Right lobe of liver (tissue), 6 donors: ENCODE data around the gene ANKRD33. TPM values are rescaled to one million over a fixed set of nuclear protein-coding genes. Genes with fewer than 3 reads are reported as not detected.

ENCODE experiments used
- ATAC-seq, 4 donors: fragments of 200-7000 bp; cut with Tn5 transposase; one replicate each; pipeline ENCODE4 v1.9.1; 2020; ENCODE audit warnings: mild to moderate bottlenecking in 4 of 4, moderate library complexity in 4 of 4
- DNase-seq, 3 donors: peaks; one replicate each; pipeline ENCODE4 v3.0.0-alpha.2; 2020
- H3K27ac ChIP-seq, 3 donors: fragments of 200-600 bp; one replicate each; pipeline ENCODE4 v1.8.0; 2022
- H3K27me3 ChIP-seq, 2 donors: fragments of 200-600 bp; one replicate each; pipeline ENCODE4 v1.8.0; 2022
- H3K36me3 ChIP-seq, 4 donors: fragments of 200-600 bp; sonication (generic) in 1 of 4; one replicate each; pipeline versions ENCODE4 v1.5.1 to v1.8.0; 2017 to 2022; ENCODE audit warnings: control low read depth in 1 of 4
- H3K4me1 ChIP-seq, 4 donors: fragments of 200-600 bp; sonication (generic) in 1 of 4; one replicate each; pipeline versions ENCODE4 v1.5.1 to v1.8.0; 2017 to 2022; ENCODE audit warnings: control low read depth in 1 of 4
- H3K4me3 ChIP-seq, 3 donors: fragments of 200-600 bp; one replicate each; pipeline ENCODE4 v1.8.0; 2022
- H3K9me3 ChIP-seq, 4 donors: fragments of 200-600 bp; sonication (generic) in 1 of 4; one replicate each; pipeline versions ENCODE4 v1.5.1 to v1.8.0; 2017 to 2022; ENCODE audit warnings: control low read depth in 1 of 4
- POLR2A ChIP-seq: fragments of 450-650 bp; IDR thresholded peaks from one replicate; pipeline ENCODE4 v1.6.1; 2017; ENCODE audit warnings: antibody characterized with exemption, mild to moderate bottlenecking
- WGBS: methylation state at CpG from one replicate; pipeline ENCODE4 v1.1.6; 2018; ENCODE audit warnings: low coverage, low lambda C conversion rate; ENCODE audit not compliant: insufficient coverage; ENCODE audit errors: missing lambda C conversion rate; 5-methylcytosine and 5-hydroxymethylcytosine counted together
- intact Hi-C, 2 donors: fragments of 100-400 bp; cut with DNase I; formaldehyde crosslinking; loops; one replicate each; pipeline versions ENCODE4 v1.11.2 to v1.14.1; 2022
- total RNA-seq, 6 experiments: library from RNA; depleted of rRNA in 2 of 6; stranded (reverse); fragments of >200 nt in 2 of 6; fragmentation: NEBNext Ultra II Directional in 3 of 6; extraction: Animal tissue kit (Norgen Biotek cat#: 25700) in 3 of 6; gene quantifications; one replicate each; pipeline versions ENCODE4 v1.1.0 to v1.2.4, GENCODE V29; 2016 to 2023
- TF ChIP-seq, protein P1 (sequence below), 4 donors: fragments of 200-600 bp in 3 of 4; fragments of 450-650 bp in 1 of 4; IDR thresholded peaks; one replicate each; pipeline versions ENCODE4 v1.5.1 to v1.8.0; 2016 to 2022; ENCODE audit warnings: antibody characterized with exemption in 4 of 4, mild to moderate bottlenecking in 2 of 4
- donor health status: DM: no; HTN: yes; CAD: no.
- donor health status: DM: no; HTN: no; CAD: no.
- donor health status: DM: no; HTN: no; CAD: no.
- donor health status: DM: no; HTN: yes; CAD: no.
- donor health status: DM: no; HTN: yes; CAD: no.

Gene ANKRD33
- total RNA-seq, 6 experiments from 2014 or later, result 1.1 to 10.5 (median 2.1) TPM; not detected in 3

DNA sequence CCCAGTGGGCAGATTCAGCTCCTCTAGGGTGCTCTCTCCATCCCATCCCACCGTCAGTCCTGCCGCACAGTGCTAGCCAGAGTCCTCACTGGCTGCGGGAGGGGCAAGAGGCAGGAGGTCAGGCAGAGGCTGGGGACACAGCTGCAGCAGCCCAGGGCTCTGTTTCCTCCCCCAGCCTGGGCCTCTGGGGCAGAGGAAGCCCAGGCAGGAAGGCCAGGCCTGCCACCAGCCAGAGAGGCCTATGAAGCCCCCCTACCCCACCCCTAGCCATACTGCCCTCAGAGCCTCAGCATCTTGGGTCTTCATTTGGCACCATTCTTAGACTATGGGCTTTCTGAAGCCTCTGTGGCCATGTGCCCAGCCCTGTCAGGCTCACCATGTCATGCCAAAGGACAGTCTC is 22.8 kb downstream of the ANKRD33 start:
- ATAC-seq (peak in 3 of 4 donors; percentile 8 to 26 (median 16)), DNase-seq (no peak)
- Histone ChIP-seq H3K9me3 (no peaks in the 10 kb centered on the region), H3K4me1 (peaks cover 0 to 6% (median 0%) of the 10 kb centered on the region in 4 donors), H3K27ac (no peak overlapping the region), H3K4me3 (no peak overlapping the region), H3K27me3 (no peaks in the 10 kb centered on the region), H3K36me3 (no peaks in the 10 kb centered on the region)
- TF ChIP-seq, protein P1, sequence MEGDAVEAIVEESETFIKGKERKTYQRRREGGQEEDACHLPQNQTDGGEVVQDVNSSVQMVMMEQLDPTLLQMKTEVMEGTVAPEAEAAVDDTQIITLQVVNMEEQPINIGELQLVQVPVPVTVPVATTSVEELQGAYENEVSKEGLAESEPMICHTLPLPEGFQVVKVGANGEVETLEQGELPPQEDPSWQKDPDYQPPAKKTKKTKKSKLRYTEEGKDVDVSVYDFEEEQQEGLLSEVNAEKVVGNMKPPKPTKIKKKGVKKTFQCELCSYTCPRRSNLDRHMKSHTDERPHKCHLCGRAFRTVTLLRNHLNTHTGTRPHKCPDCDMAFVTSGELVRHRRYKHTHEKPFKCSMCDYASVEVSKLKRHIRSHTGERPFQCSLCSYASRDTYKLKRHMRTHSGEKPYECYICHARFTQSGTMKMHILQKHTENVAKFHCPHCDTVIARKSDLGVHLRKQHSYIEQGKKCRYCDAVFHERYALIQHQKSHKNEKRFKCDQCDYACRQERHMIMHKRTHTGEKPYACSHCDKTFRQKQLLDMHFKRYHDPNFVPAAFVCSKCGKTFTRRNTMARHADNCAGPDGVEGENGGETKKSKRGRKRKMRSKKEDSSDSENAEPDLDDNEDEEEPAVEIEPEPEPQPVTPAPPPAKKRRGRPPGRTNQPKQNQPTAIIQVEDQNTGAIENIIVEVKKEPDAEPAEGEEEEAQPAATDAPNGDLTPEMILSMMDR (IDR thresholded peaks at IDR 0.05), result no peak
- TF ChIP-seq POLR2A, result no peak
- no CpG with 5 or more reads among the region's 3 CpGs for WGBS
- intact Hi-C loops, result no loop called here

DNA sequence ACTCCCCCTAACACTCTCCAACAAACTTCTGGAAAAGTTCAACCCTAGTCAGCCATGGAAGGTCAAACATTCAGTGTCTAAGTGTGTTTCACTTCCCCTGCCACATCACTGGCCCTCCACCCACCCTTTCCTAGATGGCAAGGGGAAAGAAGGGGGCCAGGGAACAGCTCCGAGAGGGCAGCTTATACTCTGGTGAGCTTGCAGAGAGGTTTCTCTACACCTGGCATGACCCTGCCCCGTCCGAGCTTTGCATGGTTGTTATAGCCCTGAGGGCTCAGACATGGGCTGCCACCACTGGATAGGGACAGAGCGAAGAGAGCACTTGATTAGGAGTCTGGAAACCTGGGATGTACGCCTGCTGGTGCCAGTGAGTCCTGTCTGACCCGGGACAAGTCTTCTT is 23.4 kb downstream of the ANKRD33 start:
- no CpG with 5 or more reads among the region's 6 CpGs for WGBS

DNA sequence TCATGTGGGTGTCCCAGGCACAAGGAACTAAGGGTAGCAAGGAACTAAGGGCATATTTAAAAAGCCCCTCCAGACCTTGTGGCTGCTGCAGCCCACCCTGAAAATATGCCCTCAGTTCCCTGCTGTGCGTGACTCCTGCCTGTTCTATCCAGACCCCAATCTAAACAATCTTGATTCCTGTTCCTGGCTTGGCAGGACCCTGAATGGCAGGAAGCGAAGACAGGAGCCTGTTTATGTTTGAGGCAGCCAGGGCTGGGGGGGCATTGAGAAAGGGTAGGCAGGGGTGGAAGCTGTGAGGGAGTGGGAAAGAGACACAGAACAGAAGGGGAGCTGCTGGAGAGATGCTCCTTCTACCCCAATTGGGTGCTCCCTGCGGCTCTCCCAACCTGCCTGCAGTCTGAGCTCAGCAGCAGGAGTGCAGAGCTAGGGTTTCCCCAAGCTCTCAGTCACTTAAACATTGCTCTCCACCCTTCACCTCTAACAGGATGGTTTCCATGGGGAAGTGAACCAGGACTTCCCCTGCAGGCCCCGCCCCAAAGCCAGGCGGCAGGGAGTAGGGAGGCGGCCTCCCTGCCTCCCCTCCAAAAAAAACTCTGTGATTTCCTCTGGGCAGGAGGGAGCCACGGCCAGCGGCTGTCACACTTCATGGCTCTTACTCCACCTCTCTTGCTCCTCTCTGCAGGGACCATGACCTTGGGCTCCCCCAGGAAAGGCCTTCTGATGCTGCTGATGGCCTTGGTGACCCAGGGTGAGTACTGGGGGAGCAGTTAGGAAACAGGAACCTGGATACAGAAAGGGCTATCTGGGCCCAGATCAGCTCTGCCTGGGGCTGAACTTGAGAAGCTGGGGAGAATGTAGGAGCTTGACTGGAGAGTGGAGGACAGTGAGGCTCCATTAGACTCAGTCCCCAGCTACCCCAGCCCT is 24.1 kb downstream of the ANKRD33 start:
- H3K27me3 ChIP-seq, result no peaks in the 10 kb centered on the region
- ATAC-seq, result peak; percentile 55 to 72 (median 64)
- no peak overlapping the region for H3K27ac ChIP-seq
- peak overlapping the region in 1 of 3 donors; percentile 5 for H3K4me3 ChIP-seq
- TF ChIP-seq POLR2A, result no peak
- TF ChIP-seq, protein P1 (IDR thresholded peaks at IDR 0.05), result no peak
- H3K4me1 ChIP-seq, result peaks cover 0 to 6% (median 0%) of the 10 kb centered on the region in 4 donors
- no peaks in the 10 kb centered on the region for H3K36me3 ChIP-seq
- DNase-seq, result peak in 2 of 3 donors; percentile 51
- H3K9me3 ChIP-seq, result no peaks in the 10 kb centered on the region
- WGBS, result 15% methylated on average over 2 of the region's 8 CpGs
- intact Hi-C loops, result no loop called here

More for the DNA sequence above, 23.4 kb downstream of the ANKRD33 start:
- DNase-seq (peak in 1 of 3 donors; percentile 31), ATAC-seq (peak in 1 of 4 donors; percentile 26)
- Histone ChIP-seq H3K27ac (no peak overlapping the region), H3K4me1 (peaks cover 0 to 6% (median 0%) of the 10 kb centered on the region in 4 donors), H3K4me3 (no peak overlapping the region), H3K9me3 (no peaks in the 10 kb centered on the region), H3K36me3 (no peaks in the 10 kb centered on the region), H3K27me3 (no peaks in the 10 kb centered on the region)
- no peak for TF ChIP-seq POLR2A
- TF ChIP-seq, protein P1 (IDR thresholded peaks at IDR 0.05), result no peak
- intact Hi-C loops, result no loop called here

DNA sequence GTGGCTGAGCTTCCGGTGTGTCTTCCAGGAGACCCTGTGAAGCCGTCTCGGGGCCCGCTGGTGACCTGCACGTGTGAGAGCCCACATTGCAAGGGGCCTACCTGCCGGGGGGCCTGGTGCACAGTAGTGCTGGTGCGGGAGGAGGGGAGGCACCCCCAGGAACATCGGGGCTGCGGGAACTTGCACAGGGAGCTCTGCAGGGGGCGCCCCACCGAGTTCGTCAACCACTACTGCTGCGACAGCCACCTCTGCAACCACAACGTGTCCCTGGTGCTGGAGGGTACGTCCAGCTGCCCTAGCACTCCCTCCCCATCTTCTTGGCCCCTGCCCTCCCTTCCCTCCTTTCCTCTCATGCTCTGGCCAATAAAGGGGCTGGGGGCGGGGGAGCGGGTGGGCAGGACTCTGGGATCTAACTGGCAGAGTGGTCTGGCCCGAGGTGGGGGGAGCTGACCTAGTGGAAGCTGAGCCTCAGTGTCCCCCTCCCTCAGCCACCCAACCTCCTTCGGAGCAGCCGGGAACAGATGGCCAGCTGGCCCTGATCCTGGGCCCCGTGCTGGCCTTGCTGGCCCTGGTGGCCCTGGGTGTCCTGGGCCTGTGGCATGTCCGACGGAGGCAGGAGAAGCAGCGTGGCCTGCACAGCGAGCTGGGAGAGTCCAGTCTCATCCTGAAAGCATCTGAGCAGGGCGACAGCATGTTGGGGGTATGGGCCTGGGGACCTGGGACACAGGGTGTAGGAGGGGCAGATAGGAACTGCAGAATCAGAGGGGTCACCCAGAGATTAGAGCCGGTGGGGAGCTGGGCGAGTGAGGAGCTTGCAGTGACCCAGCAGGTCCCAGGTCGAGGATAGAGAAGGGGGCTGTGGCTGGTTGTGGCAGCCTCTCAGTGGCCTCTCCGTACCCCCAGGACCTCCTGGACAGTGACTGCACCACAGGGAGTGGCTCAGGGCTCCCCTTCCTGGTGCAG is 25.4 kb downstream of the ANKRD33 start:
- Histone ChIP-seq H3K4me1 (peaks cover 0 to 9% (median 0%) of the 10 kb centered on the region in 4 donors), H3K9me3 (no peaks in the 10 kb centered on the region), H3K27ac (no peak overlapping the region), H3K36me3 (no peaks in the 10 kb centered on the region), H3K4me3 (no peak overlapping the region), H3K27me3 (no peaks in the 10 kb centered on the region)
- peak in 1 of 3 donors; percentile 54 for DNase-seq
- TF ChIP-seq, protein P1 (IDR thresholded peaks at IDR 0.05), result no peak
- no peak for TF ChIP-seq POLR2A
- ATAC-seq, result peak in 2 of 4 donors; percentile 5 to 6
- intact Hi-C loops, result no loop called here
- 79% methylated on average over 8 of the region's 30 CpGs for WGBS
